Measurements from ENCODE around the gene BBLN.
A peak's percentile ranks its signal among the peaks of the same experiment; 100 is the strongest.
"Not testable (repeated sequence)": the region's sequence is repeated elsewhere in the genome, so short reads cannot be mapped to it uniquely, and the experiment has no call there.

The BBLN gene, protein sequence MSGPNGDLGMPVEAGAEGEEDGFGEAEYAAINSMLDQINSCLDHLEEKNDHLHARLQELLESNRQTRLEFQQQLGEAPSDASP

DNA sequence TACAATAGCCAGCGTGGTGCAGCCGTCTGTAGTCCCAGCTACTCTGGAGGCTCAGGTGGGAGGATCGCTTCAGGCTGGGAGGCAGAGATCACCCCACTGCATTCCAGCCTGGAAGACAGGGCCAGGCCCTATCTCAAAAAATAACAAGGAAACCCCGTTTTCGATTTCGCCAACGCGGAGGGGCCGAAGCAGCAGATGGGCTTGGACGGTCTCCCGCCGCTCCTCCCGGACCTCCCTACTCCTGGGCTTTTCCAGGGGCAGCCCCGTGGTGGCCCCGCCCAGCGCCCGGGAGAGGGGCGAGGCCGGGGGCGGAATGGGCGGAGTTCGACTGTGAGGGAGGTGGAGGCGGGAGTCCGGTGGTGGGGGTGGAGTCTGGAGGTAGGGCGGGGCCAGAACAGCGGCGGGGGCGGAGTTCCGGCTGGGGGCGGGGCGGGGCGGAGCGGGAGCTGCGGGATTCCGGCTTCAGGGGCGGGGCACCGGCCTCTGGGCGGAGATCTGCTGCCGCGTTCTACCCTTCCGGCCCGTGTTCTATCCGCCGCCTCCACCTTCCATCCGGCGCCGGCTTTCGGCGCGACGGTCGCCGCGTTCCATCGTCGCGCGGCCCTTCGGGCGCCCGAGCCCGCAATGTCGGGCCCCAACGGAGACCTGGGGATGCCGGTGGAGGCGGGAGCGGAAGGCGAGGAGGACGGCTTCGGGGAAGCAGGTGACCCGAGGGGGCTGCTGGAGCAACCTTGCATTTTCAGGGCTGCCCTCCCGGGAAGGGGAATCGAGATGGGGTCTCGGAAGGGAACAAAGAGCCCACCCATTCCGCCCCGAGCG lies at the start of gene BBLN:
Gene BBLN, plus strand, starts transcription at position 482 of the 819 bp plus-strand sequence. Its CDS starts 143 bp downstream, at position 625.
- peak; percentile 96 to 99 (median 97) for DNase-seq

DNA sequence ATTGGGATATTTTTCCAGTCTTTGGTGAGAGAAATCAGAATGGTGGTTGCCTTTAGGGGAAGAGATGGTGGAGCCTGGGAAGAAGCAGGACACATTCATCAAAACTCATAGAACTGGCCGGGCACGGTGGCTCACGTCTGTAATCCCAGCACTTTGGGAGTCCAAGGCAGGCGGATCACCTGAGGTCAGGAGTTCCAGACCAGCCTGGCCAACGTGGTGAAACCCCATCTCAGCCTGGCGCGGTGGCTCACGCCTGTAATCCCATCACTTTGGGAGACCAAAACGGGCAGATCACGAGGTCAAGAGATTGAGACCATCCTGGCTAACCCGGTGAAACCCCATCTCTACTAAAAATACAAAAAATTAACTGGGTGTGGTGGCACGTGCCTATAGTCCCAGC lies 48.3 kb upstream of the BBLN start:
- not testable (repeated sequence) for DNase-seq

DNA sequence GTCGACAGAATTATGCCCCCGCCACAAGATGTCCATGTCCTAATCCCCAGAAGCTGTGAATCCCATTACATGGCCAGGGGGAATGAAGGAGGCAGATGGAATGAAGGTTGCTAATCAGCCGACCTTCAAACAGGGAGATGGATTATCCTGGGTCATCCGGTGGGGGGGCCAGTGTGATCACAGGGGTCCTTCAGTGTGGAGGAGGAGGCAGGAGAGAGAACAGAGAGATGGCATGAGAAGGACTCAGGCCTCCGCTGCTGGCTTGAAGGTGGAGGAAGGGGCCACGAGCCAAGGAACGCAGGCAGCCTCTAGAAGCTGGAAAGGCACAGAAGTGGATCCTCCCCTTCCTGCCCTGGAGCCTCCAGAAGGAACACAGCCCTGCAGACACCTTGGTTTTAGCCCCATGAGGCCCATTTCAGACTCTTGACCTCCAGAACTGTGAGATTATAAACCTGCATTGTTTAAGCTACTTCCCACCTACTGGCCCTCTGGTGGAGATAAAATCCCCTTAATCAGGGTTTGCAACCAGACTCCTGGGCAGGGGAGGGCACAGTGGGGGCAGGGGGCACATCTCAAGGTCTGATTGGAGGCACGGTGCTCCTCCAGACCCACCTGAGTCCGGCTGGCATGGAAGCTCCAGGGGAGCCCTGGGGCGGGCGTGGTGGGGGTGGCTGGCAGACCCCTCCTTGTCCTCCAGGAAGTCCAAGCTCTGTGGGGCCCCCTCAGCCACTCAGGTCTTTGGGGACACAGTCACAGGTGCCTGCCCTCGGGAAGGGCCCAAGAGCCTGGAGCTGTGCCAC lies 46.3 kb upstream of the BBLN start:
- no peak for DNase-seq

DNA sequence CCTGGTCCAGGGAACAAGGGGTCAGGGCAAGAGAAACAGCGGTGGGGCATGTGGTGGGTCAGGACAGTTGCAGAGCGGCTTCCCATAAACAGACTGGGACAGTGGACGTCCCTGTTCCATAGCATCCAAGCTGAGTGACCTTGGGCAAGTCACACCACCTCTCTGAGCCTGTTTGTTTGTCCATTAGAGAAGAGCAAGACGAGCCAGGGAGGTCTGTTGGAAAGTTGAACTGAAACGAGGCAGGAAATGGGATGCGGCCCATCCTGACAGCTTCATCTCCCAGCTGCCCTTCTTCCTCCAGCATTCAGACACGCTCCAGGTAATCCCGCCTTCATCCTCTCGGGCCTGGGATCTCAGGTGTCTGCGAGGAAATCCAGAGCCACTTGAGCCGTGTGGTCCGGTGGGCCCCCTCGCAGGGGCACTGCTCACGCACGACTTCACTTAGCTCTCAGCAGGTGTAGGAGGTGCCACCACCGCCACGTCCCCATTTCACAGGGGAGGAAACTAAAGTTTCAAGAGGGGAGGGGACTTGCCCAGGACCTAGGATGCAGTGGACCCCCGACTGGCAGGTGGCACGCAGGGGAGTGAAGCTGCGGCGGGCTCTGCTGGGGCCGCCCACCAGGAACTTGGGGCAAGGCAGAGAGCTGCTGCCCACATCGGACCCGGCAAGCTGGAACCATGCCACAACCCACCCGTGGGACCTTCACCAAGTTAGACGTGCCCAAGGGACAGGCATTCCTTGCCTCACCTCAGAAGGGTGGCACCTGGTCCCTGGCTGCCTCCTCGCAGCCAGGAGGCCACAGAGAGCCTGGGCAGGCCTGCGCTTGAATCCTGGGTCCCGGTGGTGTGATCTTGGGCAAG lies 45.5 kb upstream of the BBLN start:
- DNase-seq = no peak

DNA sequence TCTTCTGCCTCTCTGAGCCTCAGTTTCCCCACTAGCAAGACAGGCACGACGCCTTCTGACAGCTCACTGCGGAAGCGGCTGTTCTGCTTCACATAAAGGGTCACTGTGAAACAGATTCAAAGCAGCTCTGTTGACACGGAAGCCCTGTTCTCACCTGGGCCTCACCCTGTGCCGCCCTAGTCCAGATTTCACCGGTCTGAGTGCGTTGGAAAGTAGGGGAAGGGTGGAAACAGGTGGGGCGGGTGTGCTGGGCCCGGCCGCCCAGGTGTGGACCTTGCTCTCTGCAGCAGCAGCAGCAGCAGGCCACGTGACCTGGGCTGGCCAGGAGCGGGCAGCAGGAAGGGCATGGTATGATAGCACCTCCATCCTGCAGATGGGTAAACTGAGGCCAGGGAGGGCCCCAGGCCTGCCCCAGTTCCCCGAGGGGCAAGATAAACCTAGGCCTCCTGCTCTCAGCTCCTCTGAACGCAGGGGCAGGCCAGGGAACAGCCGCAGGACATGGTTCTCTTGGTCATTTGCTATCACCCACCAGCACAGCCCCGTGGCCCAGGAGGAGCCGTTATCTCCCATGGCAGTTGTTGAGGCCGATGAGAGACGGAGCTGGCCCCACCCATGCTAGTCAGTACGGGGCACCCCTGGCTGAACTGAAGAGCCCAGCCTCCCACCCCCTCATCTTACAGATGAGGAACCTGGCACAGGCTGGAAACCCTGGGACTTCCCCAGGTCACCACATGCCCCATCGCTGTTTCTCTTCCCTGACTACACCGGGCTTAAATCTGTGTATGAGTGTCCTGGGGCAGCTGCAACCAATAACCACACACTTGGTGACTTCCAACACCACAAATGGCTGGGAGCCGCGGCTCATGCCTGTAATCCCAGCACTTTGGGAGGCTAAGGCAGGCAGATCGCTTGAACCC lies 44.6 kb upstream of the BBLN start:
- peak; percentile 94 to 95 (median 95) for DNase-seq

DNA sequence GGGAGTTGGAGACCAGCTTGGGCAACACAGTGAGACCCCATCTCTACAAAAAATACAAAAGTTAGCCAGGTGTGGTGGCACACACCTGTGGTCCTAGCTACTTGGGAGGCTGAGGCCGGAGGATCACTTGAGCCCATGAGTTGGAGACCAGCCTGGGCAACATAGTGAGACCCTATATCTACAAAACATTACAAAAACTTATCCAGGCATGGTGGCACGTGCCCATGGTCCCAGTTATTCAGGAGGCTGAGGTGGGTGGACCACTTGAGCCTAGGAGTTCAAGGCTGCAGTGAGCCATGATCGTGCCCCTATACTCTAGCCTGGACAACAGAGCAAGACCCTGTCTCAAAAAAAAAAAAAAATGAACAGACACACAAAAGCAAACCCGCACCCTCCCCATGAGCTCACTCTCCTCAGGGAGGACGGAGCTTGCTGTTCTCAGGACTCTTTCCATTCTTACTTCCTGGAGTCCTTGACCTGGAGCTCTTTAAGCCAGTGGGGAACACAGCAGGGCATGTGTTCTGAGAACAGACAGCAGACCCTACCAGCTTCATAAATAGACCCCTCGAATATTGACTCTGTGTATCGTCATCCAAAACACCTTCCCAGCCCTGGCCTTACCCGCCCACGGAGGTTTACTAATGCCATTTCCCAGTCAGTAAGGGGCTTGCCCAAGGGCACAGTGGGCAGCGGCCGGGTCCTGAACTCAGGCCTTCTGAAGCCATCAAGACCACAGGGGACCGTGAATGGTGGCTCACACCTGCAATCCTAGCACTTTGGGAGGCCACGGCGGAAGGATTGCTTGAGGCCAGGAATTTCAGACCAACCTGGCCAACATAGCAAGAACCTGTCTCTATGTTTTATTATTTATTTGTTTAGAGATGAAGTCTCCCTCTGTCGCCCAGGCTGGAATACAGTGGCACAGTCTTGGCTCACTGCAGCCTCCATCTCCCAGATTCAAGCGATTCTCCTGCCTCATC lies 43.7 kb upstream of the BBLN start:
- DNase-seq = peak in 1 of 3 donors; percentile 23

DNA sequence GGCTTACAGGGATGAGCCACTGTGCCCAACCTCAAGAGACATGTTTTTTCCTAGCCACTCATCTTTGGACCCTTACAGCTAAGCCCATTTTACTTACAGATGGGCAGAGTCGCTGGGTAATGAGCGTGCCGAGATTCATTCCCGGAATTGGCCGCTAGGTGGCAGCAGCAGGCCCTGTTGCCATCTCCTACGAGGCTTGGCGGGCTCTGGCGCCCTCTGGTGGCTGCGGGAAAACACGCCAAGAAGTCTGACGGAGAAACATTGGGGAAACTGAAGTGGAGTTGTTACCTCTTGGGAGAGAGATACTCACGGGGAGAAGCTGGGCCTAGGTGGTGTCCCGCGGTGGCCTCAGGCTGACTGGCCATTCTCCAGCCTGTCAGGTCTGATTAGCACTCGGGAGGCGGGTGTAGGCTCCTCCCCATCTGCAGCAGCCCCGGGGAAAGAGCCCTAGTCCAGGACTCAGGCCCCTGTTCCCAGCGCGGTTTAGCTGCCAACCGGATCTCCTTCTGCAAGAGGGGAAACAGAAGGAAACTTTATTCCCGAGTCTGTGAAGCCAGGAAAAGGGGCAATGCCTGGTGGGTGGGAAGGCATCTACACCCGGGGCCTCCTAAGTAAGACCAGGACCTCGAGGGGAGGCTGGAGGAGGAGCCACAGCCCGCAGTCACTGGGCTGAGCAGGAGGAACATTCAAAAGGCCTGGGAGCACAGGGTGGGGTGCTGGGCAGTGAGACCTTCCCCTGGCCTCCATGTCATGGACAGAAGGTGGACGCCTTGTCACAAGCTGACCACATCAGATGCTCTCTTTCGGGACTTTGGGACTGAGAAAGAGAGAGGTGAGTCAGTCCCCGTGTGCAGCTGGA lies 42.2 kb upstream of the BBLN start:
- DNase-seq = peak; percentile 96 to 97 (median 97)

DNA sequence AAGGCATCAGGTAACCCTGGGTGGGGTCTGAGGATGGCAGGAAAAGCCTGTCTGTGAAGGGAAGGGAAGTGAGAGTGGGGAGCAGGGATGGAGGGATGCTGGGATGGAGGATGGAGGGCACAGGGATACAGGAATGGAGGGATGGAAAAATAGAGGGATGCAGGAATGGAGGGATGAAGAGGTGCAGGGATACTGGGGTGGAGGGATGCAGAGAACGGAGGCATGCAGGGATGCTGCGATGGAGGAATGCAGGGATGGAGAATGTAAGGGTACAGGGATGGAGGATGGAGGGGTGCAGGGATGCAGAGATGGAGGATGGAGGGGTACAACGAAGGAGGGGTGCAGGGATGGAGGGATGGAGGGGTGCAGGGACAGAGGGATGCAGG lies 41.6 kb upstream of the BBLN start:
- no peak for DNase-seq

DNA sequence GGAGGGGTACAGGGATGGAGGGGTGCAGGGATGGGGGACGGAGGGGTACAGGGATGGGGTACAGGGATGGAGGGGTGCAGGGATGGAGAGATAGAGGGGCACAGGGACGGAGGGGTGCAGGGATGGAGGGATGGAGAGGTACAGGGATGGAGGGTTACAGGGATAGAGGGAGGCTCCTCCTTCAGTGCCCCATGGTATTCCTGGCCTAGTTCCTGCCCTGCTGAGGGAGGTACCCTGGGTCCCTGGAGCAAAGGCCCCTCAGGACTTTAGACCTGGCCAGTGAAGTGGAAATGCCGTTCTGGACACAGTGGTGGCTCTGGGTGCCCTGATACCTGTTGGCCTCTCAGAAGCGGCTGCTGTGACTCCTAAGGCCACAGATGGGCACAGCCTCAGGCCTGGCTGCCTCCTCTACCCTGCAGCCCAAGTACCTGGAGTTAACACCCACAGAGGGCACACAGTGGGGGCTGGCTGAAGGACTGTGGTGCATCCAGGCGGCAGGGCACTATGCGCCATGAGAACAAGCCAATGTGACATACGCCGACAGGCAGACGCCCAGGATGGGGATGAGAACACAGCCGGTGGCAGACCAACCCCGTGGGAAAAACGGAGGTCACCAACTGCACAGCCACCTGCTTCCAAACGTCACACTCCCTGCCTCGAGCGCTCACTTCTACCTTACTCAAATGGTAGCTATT lies 40.9 kb upstream of the BBLN start:
- DNase-seq = no peak

DNA sequence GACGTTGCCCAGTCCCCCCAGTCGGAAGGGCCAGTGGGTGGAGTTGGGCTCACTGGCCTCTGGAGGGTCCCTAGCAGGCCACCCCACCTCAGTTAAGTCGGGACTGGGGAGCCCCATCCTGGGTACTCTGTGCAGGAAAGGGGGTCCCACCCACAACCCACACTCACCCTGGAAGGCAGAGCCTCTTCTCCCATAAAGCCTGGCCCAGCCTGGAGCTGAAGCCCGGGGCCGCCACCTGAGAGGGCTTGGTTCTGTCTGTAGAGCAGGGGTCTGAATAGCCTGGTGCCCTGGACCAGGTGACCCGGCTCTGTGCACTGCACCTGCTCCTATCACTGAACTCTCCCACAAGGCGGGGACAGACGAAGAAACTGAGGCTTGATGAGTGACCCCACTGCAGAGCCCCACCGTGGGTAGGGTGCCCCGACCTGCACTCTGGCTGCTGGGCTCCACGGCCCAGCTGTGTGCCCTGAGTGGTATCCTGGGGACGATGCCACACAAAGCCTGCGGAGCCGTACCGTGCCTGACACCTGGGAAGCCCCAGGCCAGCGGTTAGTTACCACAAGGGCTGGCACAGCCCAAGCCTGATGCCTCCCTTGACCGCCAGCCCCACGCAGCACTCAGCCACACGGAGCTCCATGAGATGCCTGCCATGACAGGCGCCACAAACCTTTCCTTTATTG lies 39.9 kb upstream of the BBLN start:
- no peak for DNase-seq

DNA sequence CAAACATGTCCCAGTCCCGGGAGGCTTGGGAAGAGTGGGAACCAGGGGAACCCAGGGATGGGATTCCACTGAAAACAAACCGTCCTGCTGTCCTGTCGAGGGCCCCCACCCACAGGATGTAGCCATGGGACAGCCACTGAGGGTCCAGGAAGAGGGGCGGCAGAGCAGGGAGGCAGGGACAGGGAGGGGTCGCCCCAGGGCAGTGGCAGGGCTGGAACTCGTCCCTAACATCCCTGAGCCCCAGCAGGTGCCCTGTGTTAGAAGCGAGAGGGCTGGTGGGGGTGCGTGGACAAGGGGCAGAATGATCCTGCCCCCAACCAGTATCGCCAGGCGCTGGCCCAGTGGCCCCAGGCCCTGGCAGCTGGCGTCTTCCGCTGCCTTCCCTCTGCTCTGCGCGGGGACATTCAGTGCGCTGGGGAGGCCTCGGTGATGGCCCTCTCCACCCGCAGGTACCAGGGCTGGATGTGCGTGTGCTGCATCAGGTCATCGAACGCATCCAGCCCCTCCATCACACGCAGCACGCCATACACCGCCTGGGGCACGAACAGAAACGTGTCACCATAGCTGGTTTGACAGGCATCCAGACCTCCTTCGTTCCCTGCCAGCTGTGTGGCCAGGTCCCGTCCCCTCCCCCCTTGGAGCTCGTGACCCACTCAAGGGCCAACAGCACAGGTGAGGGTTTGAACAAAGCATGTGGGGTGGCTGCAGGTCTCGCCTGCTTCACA lies 39.2 kb upstream of the BBLN start:
- DNase-seq = no peak

DNA sequence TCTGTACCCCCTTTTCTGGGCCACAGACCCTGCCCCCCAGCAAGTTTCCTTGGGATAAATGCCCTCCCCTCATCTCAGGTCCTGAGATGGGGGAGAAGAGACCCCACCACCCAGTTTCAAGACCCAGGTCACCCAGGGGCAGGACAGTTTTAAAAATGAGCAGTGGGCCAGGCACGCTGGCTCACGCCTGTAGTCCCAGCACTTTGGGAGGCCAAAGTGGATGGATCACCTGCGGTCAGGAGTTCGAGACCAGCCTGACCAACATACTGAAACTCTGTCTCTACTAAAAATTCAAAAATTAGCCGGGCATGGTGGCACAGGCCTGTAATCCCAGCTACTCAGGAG lies 38.6 kb upstream of the BBLN start:
- DNase-seq = no peak

DNA sequence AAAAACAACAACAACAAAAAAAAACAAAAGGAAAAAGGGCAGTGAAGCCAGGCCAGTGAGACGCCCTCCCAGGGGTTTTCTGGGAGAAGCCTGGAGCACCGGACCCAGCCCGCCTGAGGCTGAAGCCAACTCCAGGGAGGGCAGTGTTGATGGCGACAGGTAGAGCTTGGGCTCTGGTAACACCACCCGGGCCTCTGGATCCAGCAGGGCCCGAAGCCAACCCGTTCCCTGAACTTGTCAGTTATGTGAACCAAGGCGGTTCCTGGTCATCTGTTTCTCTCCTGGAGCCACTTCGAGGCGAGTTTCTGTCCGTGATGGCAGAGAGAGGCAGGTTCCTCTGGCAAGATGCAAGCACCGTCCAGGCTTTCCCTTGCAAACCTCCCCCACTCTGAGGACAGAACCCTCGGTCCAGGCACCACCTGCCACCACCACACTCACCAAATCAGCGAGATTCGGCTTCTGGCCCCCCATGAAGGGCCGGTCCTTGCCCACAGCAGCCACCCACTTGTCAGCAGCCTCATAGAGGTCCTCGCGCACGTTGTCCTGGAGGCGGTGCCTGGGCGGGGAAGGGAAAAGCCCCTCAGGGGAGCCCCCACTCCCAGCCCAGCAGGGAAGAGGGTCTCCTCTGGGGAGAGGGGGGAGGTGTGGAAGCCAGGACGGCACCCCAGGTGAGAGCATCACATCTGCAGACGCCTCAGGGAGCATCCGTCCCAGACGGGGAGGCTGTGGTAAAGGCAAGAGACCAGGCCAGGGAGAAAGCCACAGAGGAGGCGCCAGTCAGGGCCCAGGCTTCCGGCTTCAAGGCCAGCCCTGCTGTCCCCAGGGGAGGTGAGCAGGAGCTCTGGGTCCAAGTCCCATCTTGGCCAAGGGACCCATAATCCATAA lies 37.9 kb upstream of the BBLN start:
- peak in 1 of 3 donors; percentile 17 for DNase-seq

DNA sequence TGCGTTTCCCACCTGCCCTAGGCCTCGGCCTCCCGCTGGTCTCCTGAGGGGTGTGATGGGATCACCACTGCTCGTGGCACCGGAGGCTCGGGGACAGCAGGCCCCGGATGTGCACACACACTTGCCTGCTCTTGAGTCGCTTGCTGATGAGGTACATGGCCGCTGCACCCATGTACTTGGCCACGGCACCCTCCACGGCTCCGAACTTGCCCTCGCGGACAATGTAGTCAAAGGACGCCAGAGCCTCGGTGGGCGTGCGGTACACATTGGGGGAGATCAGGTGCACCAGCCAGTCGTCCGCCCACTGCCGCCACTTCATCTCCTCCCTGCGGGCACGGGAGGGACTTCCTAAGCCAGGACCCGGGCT lies 37.3 kb upstream of the BBLN start:
- no peak for DNase-seq

DNA sequence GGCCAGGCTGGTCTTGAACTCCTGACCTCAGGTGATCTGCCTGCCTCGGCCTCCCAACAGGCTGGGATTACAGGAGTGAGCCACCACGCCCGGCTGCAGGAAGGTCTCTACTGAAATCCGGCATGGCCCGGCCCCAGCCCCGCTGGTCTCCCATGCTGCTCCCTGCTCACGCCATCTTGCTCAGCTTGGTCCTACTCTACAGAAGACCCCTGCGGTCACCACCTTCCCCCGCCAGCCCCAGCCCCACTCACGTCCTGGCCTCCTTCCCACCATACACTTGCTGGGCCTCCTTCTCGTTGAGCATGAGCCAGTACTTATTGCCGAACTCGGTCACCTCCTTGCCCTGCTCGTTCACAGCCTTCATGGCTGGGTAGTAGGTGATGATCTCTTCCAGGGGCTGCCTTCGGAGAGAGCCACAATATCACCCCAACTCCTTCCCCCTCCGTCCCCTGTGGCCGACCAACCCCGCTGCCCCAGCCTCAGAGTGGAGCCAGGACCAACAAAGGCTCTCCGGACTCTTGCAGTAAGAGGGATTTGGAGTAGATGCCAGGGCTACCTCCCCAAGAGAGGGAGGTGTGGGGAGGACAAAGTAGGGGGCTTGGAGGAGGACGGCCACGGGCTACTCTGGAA lies 36.5 kb upstream of the BBLN start:
- DNase-seq = no peak

DNA sequence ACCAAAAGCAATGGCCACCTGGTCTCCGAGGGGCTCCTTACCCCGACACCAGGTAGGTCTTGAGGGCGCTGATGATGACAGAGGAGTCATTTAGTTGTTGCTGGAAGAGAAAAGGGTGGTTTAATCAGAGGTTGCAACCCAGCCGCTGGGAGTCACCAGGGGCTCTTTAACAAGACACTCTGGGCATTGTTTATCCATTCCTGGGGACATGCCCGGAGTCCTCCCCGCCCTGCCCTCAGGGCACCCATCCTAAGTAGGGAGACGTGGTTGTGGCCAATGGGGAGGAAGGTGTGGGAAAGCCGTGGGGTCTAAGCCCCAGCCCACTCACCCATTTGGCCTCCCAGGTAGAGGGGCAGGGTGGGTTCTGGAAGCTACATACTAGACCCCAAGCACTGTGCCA lies 35.6 kb upstream of the BBLN start:
- no peak for DNase-seq

Data from suppressor macrophage treated with lipopolysaccharide for 1 hour (primary cell).